ENCODE measurements around the gene PKIG.
"Not testable (repeated sequence)": the region's sequence is repeated elsewhere in the genome, so short reads cannot be mapped to it uniquely, and the experiment has no call there.

PKIG gene

DNA sequence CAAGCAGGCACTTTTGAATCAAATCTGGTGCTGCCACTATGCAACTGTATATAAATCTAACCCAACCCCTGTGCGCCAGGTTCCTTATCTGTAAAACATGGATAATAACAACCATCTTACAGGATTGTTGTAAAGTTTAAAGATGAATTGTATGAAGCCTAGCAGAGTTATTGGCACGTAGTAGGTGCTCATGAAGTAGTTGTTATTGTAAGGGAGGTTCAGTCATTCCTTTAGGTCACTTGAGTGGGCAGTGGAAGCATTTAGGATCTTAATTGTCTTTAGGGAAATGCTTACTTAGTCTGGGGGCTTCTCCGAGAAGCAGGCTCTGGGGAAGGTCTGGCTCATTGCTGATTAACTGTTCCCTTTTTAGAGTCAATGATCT lies 29.8 kb upstream of the PKIG start:
- H3K36me3 ChIP-seq (ENCODE audit: control insufficient read depth, insufficient read depth, low read length), result no peaks in the 10 kb centered on the region
- no peaks in the 10 kb centered on the region for H3K4me1 ChIP-seq (ENCODE audit: control insufficient read depth, insufficient read depth, low read length)
- H3K9ac ChIP-seq (ENCODE audit: low read length), result no peak overlapping the region
- H3K4me3 ChIP-seq (ENCODE audit: low read length), result no peak overlapping the region
- H3K27me3 ChIP-seq (ENCODE audit: control insufficient read depth, insufficient read depth, low read length), result no peaks in the 10 kb centered on the region
- H3K9me3 ChIP-seq (ENCODE audit: control insufficient read depth, low read length), result no peaks in the 10 kb centered on the region

DNA sequence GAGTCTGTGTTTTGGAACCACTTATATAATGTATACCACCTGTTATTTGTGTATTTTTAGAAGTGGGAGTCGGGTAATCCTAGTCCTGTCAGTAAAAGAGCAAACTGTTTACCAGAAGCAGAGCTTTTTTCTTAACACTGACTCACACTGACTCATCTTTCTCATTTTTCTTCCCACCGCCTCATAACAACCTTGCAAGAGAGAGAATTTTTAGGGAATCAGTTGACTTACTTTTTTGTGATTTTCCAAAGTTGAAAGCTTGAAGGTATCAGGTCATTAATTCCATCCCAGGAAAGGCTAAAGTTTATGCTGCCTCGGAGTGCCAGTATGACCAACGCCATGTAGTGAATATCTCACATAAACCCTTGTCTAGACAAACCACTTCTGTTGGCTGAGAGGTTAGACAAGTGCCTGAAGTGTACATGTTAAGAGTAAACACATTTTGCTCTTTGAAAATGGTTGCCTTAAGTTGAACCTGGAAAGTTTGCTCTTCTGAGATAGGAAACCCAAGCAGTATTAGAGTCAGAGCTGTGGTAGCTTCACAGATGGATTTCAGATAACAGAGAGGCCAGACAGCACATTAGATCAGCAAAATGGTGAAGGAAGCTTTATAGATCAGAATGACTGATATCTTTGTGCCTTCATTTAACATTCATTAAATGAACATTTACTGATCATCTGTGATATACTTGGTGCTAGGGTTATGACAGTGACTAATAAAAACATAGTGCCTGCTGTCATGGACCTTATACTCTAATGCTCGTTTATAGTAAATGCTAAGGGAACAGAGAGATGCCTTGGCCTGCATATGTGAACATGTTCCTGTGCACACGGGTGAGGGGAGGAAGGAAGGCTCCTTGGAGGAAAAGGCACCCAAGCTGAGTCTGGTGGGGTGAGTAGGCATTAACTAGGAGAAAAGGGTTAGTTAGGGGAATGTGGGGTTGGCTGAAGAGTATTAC lies 29.1 kb upstream of the PKIG start:
- Histone ChIP-seq H3K36me3 (ENCODE audit: control insufficient read depth, insufficient read depth, low read length) (no peaks in the 10 kb centered on the region), H3K27me3 (ENCODE audit: control insufficient read depth, insufficient read depth, low read length) (no peaks in the 10 kb centered on the region), H3K4me3 (ENCODE audit: low read length) (no peak overlapping the region), H3K4me1 (ENCODE audit: control insufficient read depth, insufficient read depth, low read length) (no peaks in the 10 kb centered on the region), H3K9ac (ENCODE audit: low read length) (no peak overlapping the region), H3K9me3 (ENCODE audit: control insufficient read depth, low read length) (no peaks in the 10 kb centered on the region)

DNA sequence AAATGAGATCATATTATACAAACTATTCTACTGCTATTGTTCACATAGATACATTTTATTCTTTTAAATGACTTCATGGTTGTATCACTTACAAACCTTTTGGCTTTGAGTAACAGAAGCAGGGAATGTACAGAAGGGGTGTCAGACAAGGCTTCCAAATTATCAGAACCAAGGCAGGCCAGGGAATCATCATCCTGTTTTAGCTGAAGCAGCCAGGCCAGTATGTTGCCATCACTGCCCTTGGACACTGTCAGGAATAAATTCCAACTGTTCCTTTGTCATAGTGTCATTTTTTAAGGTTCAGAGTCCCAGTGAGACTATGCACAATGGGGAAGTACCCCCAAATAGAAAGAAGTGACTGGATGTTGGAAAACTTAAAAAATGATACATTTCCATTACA lies 23.1 kb upstream of the PKIG start:
- H3K27me3 ChIP-seq (ENCODE audit: control insufficient read depth, insufficient read depth, low read length), result no peaks in the 10 kb centered on the region
- no peak overlapping the region for H3K4me3 ChIP-seq (ENCODE audit: low read length)
- no peaks in the 10 kb centered on the region for H3K36me3 ChIP-seq (ENCODE audit: control insufficient read depth, insufficient read depth, low read length)
- H3K9me3 ChIP-seq (ENCODE audit: control insufficient read depth, low read length), result no peaks in the 10 kb centered on the region
- H3K4me1 ChIP-seq (ENCODE audit: control insufficient read depth, insufficient read depth, low read length), result no peaks in the 10 kb centered on the region
- no peak overlapping the region for H3K9ac ChIP-seq (ENCODE audit: low read length)

GRCh38 chr20:44560229-44560628 lies 22.1 kb upstream of the PKIG start:
- H3K4me3 ChIP-seq (ENCODE audit: low read length), result no peak overlapping the region

DNA sequence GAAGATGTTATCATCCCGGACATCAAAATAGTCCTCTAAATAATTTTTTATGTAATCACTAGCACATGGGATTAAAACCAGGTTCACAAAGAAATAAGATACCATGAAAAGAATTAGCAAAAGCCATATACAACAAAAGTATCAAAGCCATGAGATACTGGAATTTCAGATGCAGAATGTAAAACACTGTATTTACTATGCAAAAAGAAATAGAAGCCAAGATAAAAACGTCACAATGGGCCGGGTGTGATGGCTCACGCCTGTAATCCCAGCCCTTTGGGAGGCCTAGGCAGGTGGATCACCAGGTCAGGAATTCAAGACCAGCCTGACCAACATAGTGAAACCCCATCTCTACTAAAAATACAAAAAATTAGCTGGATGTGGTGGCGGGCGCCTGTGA lies 21.6 kb upstream of the PKIG start:
- H3K9me3 ChIP-seq (ENCODE audit: control insufficient read depth, low read length); H3K27me3 ChIP-seq (ENCODE audit: control insufficient read depth, insufficient read depth, low read length); H3K4me3 ChIP-seq (ENCODE audit: low read length); H3K9ac ChIP-seq (ENCODE audit: low read length); H3K4me1 ChIP-seq (ENCODE audit: control insufficient read depth, insufficient read depth, low read length); H3K36me3 ChIP-seq (ENCODE audit: control insufficient read depth, insufficient read depth, low read length): not testable (repeated sequence)

More at GRCh38 chr20:44560229-44560628, 22.1 kb upstream of the PKIG start:
- no peaks in the 10 kb centered on the region for H3K4me1 ChIP-seq (ENCODE audit: control insufficient read depth, insufficient read depth, low read length)
- H3K9me3 ChIP-seq (ENCODE audit: control insufficient read depth, low read length), result no peaks in the 10 kb centered on the region
- H3K36me3 ChIP-seq (ENCODE audit: control insufficient read depth, insufficient read depth, low read length), result no peaks in the 10 kb centered on the region
- H3K27me3 ChIP-seq (ENCODE audit: control insufficient read depth, insufficient read depth, low read length), result no peaks in the 10 kb centered on the region
- H3K9ac ChIP-seq (ENCODE audit: low read length), result no peak overlapping the region

- Histone ChIP-seq H3K9me3 (ENCODE audit: control insufficient read depth, low read length) (no peaks in the 10 kb centered on the region), H3K36me3 (ENCODE audit: control insufficient read depth, insufficient read depth, low read length) (no peaks in the 10 kb centered on the region), H3K27me3 (ENCODE audit: control insufficient read depth, insufficient read depth, low read length) (no peaks in the 10 kb centered on the region), H3K4me1 (ENCODE audit: control insufficient read depth, insufficient read depth, low read length) (no peaks in the 10 kb centered on the region), H3K4me3 (ENCODE audit: low read length) (no peak overlapping the region), H3K9ac (ENCODE audit: low read length) (no peak overlapping the region)
Measured at GRCh38 chr20:44561876-44562275, 20.5 kb upstream of the PKIG start.

GRCh38 chr20:44566018-44566417 lies 16.4 kb upstream of the PKIG start:
- H3K4me1 ChIP-seq (ENCODE audit: control insufficient read depth, insufficient read depth, low read length), result no peaks in the 10 kb centered on the region
- H3K9ac ChIP-seq (ENCODE audit: low read length), result no peak overlapping the region
- no peaks in the 10 kb centered on the region for H3K27me3 ChIP-seq (ENCODE audit: control insufficient read depth, insufficient read depth, low read length)
- H3K9me3 ChIP-seq (ENCODE audit: control insufficient read depth, low read length), result no peaks in the 10 kb centered on the region
- no peaks in the 10 kb centered on the region for H3K36me3 ChIP-seq (ENCODE audit: control insufficient read depth, insufficient read depth, low read length)
- H3K4me3 ChIP-seq (ENCODE audit: low read length), result no peak overlapping the region

DNA sequence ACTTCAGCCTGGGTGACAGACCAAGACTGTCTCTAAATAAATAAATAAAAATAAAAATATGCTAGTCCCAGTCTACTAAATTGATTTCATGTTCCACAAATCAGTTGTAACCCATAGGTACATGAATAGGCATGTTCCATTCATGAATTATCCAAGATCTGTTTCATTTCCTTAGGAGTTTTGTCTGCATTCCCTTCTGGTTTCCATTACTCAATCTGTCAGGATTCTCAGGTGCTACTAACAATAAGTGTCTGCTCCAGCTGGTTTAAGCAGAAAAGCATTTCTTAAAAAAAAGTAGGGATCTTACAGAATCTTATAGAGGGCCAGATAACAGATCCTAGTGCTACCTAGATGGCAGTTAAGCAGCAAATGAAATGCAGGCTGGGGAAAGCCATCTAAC lies 15.6 kb upstream of the PKIG start:
- Histone ChIP-seq H3K27me3 (ENCODE audit: control insufficient read depth, insufficient read depth, low read length) (no peaks in the 10 kb centered on the region), H3K9me3 (ENCODE audit: control insufficient read depth, low read length) (no peaks in the 10 kb centered on the region), H3K4me1 (ENCODE audit: control insufficient read depth, insufficient read depth, low read length) (no peaks in the 10 kb centered on the region), H3K36me3 (ENCODE audit: control insufficient read depth, insufficient read depth, low read length) (no peaks in the 10 kb centered on the region), H3K9ac (ENCODE audit: low read length) (no peak overlapping the region), H3K4me3 (ENCODE audit: low read length) (no peak overlapping the region)

DNA sequence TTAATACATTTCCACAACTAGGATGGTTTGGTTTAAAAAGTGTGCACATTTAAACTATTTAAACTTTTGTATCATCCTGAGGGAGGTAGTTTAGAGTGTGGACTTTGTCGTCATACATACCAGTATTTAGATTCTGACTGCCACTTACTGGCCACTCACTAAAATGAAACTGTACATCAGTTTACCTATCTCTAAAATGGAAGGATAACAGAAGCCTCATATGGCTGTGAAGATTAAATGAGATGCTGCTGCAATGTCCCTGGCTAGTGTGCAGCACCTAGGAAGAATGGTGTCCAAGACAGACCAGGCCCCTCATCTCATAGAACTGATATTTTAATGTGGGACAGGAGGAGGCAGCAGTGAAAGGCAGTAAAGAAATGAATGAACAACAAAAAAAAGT lies 12.0 kb upstream of the PKIG start:
- Histone ChIP-seq H3K27me3 (ENCODE audit: control insufficient read depth, insufficient read depth, low read length) (no peaks in the 10 kb centered on the region), H3K36me3 (ENCODE audit: control insufficient read depth, insufficient read depth, low read length) (no peaks in the 10 kb centered on the region), H3K9me3 (ENCODE audit: control insufficient read depth, low read length) (no peaks in the 10 kb centered on the region), H3K4me3 (ENCODE audit: low read length) (no peak overlapping the region), H3K9ac (ENCODE audit: low read length) (no peak overlapping the region), H3K4me1 (ENCODE audit: control insufficient read depth, insufficient read depth, low read length) (no peaks in the 10 kb centered on the region)

- Histone ChIP-seq H3K36me3 (ENCODE audit: control insufficient read depth, insufficient read depth, low read length) (no peaks in the 10 kb centered on the region), H3K9me3 (ENCODE audit: control insufficient read depth, low read length) (no peaks in the 10 kb centered on the region), H3K4me1 (ENCODE audit: control insufficient read depth, insufficient read depth, low read length) (no peaks in the 10 kb centered on the region), H3K4me3 (ENCODE audit: low read length) (no peak overlapping the region), H3K9ac (ENCODE audit: low read length) (no peak overlapping the region), H3K27me3 (ENCODE audit: control insufficient read depth, insufficient read depth, low read length) (no peaks in the 10 kb centered on the region)
Measured at GRCh38 chr20:44571362-44571988, 10.9 kb upstream of the PKIG start.

DNA sequence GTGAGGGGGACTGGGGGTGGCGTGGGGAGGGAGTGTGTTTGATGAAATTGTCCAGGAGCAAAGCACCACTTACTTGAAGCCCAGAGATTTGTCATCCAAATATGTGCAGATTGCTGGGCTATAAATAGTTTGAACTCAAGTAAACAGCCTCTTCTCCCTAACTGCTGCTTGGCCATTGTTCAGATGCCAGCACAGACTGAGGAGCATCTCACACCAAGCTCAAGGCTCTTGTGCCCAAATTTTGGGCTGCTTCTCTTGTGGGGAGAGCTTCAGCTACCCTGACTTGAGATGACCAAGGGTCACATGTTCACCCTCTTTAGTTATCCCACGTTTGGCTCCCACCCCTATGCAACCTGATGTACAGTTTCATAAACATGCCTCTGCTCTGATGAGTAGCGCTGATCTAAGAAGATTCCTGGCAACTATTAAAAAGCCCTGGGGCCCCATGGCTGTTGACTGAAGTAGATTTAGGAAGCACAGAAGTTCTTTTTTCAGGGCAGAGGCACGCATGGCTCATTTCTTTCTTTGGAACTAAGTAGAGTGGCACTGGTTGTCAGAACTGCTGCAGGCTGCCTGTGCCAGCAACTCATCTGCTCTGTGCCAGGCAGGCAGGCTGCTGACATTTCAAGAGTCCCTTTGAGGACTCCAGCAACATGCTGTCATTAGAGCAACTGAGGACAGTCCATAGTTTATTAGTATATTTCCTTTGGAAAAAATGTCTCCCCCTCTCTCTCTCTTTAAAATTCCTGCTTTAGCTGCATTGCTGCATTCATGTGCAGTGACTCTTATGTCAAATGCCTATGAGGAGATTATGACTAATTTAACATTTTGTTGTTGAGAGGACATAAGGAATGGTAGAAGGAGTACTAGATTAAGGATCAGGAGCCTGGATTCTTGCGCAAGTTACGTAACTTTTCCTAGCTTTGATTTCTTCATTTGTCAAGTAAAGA lies 9.6 kb upstream of the PKIG start:
- no peak overlapping the region for H3K4me3 ChIP-seq (ENCODE audit: low read length)
- H3K27me3 ChIP-seq (ENCODE audit: control insufficient read depth, insufficient read depth, low read length), result no peaks in the 10 kb centered on the region
- no peaks in the 10 kb centered on the region for H3K9me3 ChIP-seq (ENCODE audit: control insufficient read depth, low read length)
- no peaks in the 10 kb centered on the region for H3K36me3 ChIP-seq (ENCODE audit: control insufficient read depth, insufficient read depth, low read length)
- no peaks in the 10 kb centered on the region for H3K4me1 ChIP-seq (ENCODE audit: control insufficient read depth, insufficient read depth, low read length)
- no peak overlapping the region for H3K9ac ChIP-seq (ENCODE audit: low read length)

GRCh38 chr20:44573501-44573869 lies 8.9 kb upstream of the PKIG start:
- Histone ChIP-seq H3K4me3 (ENCODE audit: low read length) (no peak overlapping the region), H3K4me1 (ENCODE audit: control insufficient read depth, insufficient read depth, low read length) (no peaks in the 10 kb centered on the region)

More at GRCh38 chr20:44573501-44573869, 8.9 kb upstream of the PKIG start:
- no peak overlapping the region for H3K9ac ChIP-seq (ENCODE audit: low read length)
- no peaks in the 10 kb centered on the region for H3K9me3 ChIP-seq (ENCODE audit: control insufficient read depth, low read length)
- H3K36me3 ChIP-seq (ENCODE audit: control insufficient read depth, insufficient read depth, low read length), result no peaks in the 10 kb centered on the region
- H3K27me3 ChIP-seq (ENCODE audit: control insufficient read depth, insufficient read depth, low read length), result no peaks in the 10 kb centered on the region
